Measurements from ENCODE around the gene INPP5E.

Gene INPP5E

GRCh38 chr9:136447173-136447778 lies 7.6 kb upstream of the INPP5E start:
- DNase-seq (ENCODE audit: low read depth): no peak

- no peak for DNase-seq (ENCODE audit: low read depth)
Measured at GRCh38 chr9:136445799-136446198, 6.2 kb upstream of the INPP5E start.

DNA sequence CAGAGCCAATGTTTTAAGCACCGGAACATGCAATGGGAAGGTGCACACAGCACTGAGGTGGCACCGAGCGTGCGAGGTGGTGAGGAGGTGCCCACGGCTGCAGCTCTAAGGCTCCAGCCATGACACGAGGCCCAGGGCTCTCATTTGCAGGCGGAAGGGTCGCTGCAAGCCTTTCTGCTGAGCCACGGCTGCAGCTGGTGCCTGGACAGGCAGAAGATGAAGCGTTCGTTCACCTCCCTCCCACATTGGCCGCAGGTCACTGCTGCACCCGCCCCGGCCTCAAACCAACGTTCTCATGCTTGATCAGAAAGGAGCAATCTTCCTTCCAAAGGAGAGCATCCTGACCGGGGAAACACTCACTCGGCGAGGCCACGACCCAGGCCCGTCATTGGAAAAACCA lies 4.5 kb upstream of the INPP5E start:
- no peak for DNase-seq (ENCODE audit: low read depth)

GRCh38 chr9:136443687-136444086 lies 4.0 kb upstream of the INPP5E start:
- no peak for DNase-seq (ENCODE audit: low read depth)

DNA sequence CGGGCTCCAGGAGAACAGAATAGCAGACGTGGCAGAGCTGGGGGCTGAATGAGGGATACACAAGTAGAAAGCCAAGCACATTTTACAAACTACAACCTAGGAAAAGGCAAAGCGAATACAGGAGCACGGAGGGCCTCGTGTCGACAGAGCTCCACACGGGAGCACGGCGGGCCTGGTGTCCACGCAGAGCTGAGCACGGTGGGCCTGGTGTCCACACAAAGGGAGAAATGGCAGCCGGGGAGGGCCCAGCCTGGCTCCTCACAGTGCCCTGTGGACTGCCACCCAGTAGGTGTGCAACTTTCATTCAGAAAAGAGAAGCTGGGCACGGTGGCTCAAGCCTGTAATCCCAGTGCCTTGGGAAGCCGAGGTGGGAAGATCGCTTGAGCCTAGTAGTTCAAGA lies 3.4 kb upstream of the INPP5E start:
- DNase-seq (ENCODE audit: low read depth): no peak

- no peak for DNase-seq (ENCODE audit: low read depth)
Measured at GRCh38 chr9:136442265-136442664, 2.6 kb upstream of the INPP5E start.

DNA sequence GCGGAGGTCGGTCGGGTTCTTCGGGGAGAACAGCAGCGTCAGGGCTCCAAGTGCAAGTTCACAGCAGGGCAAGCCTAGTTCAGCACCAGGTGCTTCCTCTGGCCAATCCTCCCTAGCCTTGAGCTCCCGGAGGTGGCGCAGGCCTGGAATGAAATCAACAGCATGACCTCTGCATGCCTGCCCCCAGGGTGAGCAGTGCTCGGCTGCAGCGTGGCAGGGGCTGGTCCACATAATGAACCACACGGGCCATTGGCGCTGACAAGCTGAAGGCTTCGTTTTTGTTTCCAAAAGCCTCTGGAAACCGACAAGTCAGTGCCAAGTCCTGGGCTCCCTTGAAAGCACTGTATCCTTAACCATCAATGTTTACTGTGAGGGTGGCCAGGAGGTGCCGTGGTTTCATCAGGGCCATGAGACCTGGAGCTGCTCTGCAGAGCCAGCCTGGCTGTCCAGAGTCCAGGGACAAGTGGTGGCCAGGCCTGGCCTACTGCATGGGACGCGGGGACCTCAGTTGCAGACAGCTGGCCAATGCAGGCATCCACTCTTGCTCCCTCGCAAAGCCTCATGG lies 2.1 kb upstream of the INPP5E start:
- no peak for DNase-seq (ENCODE audit: low read depth)

DNA sequence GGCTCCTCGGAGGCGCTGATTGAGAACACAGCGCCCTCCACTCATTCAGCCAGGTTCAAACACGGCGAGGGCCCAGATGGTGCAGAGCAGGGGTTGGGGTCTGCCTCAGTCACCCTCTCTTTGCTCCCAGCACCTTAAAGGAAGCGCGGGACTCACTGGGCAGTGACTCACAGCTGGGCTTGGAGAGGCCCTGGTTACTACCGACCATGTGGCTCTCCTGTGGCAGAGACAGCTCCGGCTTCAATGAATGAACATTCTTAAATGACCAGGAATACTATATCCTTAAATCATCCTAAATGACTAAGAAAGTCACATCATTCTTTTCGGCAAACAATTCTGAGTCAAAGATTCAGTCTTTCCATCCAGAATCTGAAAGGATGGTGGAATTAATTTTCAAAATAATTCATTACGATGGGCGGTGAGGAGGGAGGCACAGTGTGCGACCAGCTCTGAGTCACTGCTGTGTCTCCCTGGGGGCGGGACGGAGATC lies 1.6 kb upstream of the INPP5E start:
- peak; percentile 72 for DNase-seq (ENCODE audit: low read depth)

GRCh38 chr9:136438548-136439480 lies 831 bp downstream of the INPP5E start:
- DNase-seq (ENCODE audit: low read depth): peak; percentile 63

GRCh38 chr9:136437839-136438547 lies 1.7 kb downstream of the INPP5E start:
- DNase-seq (ENCODE audit: low read depth): no peak

GRCh38 chr9:136437430-136437829 lies 2.2 kb downstream of the INPP5E start:
- peak; percentile 20 for DNase-seq (ENCODE audit: low read depth)

DNA sequence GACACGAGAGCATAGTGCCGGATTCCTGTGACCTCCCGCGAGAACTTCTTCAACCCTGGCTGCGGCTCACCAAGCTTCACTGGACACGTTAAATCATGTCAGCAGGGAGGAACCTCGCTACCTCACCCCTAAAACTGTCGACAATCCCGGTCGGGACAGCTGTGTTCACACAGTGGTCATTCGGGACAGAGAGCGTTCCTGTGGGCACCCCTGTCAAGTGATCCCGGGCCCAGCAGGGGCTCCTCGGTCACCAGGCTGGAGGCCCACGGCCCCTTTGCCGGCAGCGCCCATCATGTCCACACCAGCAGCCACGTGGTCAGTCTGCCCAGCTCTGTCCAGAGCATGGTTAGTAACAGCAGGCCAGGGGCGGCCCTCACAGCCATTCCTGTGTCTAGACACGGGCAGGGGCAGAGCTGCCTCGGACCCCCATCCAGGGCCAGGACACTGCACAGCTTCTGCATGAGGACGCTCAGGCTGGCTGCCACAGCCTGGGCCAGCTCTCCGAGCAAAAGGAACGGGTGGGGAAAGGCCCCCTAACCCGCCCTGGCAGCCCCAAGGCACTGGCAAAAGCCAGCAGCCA lies 3.5 kb downstream of the INPP5E start:
- no peak for DNase-seq (ENCODE audit: low read depth)

DNA sequence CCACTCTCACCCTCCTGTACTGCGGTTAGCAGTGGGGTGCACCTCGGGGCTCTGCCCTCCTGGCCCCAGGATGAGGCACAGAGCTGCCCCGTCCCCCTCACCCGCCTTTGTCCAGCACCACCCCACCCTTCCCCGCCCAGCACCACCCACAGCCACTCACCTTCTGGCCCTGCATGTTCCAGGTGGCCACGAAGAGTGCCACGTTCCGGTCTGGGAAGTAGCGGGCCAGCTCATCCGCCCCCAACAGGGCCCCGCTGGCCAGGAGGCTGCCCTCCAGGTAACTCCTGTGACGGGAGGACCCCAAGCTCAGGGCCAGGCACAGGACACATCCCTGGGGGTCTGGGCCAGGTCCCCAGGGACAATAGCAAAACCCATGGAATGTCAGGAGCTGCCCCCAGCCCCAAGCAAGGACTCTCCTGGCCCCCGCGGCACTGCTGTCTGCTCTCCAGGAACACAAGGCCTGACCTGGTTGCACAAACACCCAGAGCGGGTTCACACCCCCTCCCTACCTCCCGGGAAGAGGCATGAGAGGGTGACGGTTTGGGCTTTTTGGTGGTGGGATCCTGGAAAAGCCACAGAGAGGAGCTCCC lies 5.0 kb downstream of the INPP5E start:
- no peak for DNase-seq (ENCODE audit: low read depth)

GRCh38 chr9:136433849-136434579 lies 5.6 kb downstream of the INPP5E start:
- no peak for DNase-seq (ENCODE audit: low read depth)

DNA sequence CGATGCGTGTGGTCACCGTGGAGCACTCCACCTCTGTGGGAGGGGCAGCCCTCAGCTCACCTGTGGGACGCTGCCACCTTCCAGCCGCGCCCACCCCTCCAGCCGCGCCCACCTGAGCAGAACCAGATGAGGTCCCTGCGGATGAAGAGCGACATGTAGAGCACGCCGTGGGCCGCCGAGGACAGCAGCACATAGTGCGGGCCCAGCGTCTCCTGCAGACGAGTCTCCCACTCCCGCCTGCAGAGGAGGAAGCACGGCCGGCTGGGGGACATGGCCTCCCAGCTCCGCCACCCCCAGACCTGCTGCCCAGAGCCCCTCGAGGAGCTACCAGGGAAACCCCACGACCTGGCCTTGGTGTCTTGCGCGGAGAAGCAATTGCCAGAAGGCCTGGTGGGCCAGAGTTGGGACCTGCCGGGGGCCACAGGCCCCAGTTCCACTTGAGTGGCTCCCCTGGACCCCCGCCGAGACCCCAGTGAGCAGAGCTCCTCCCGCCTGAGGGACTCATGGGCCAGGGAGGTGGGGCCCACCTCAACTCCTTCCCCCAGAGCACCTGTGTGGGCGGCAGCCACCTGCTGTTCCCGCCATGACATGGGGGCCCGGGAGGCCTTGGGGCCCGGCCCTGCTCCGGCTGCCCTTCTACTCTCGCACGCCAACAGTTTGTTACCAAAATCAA lies 6.5 kb downstream of the INPP5E start:
- DNase-seq (ENCODE audit: low read depth): no peak

GRCh38 chr9:136432591-136432990 lies 7.1 kb downstream of the INPP5E start:
- no peak for DNase-seq (ENCODE audit: low read depth)

DNA sequence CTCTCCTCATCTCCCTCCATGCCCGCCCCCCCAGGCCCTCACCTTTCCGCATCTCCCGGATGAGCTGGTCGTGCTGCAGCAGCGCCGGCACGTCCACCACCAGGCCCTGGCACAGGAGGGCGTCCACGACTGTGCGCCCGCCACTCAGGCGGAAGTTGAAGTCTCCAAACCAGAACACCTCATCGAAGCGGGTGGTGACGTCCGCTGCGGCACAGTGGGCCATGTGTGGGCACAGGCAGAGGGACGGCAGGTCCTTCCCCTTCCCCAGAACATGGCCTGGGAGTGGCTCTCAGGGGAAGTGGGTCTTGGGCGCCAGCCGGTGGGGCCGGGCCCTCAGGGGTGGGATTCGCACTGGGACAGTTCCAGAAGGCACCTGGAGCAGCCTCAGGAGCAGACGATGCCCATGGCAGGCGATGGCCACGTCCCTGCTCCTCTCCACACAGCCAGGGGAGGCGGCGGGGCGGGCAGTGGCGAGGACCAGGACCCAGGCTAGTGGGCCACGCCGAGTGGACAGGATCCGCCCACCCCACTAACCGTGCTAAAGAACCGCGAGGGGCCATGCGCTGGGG lies 7.8 kb downstream of the INPP5E start:
- no peak for DNase-seq (ENCODE audit: low read depth)

DNA sequence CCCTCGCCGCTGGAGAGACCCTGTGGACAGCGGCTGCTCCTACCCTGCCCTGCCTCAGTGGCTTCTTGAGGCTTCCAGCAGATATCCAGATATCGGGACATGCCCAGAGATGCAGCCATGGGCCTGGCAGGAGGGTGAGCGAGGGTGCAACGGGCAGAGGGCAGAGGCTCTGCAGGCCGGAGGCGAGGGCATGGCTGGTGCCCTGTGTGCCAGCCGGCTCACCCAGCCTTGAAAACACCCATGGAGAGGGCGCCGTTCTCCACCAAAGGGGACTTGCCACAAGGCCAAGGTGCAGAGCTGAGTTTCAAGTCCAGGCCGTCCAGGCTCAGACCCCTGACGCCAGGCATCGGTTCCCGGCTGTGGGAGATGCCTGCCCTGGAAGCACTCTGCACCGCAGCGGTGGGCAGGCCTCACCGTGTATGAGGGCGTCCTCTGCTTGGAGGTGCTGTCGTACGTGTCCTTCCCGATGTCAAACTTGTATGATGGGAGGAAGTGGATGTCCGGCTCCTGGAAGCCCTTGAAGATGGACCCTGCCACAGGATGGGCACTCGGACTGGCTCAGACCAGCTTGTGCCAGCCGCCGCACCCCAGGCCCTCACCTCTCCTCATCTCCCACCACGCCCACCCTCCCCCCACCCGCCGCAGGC lies 8.9 kb downstream of the INPP5E start:
- no peak for DNase-seq (ENCODE audit: low read depth)

DNA sequence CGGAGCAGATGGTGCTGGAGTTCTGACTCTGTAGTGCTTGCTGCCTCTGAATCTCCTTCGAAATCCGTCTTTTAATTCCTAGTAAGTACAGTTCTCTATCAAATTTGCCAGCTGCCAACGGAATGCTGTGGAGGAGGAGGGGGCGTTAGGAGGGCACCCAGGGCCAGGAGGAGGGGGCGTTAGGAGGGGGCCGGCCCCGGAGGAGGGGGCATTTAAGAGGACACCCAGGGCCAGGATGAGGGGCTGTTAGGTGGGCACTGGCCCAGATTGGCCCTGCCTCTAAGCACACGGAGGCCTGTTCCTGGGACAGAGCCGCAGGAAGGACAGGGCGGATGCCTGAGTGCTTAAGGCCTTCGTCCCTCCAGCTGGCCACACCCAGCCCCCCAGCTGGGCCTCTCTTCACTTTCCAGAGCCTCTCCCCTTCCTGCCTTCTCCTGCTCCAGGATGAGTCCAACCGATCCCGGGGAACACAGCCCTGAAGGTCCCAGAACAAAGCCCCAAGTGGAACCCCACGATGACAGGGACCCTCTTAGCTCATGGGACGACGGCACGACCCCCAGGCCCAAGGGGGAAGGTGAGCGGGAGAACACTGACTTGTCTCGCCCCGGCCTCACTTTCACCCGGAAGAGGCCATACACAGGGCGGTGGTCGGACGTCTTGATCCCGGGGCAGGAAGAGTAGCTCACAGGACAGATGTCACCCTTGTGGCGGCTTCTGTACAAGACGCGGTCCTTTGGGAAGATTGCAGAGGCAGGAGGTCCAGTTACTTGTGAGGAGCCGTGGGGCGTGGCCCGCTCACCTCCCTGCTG lies 9.8 kb downstream of the INPP5E start:
- DNase-seq (ENCODE audit: low read depth): no peak
